Measurements from ENCODE around the gene BDKRB1. TPM values are rescaled to one million over a fixed set of nuclear protein-coding genes. Genes with fewer than 3 reads are reported as not detected.

Gene BDKRB1
- total and polyA plus RNA-seq, 10 donors: 0.22 TPM; not detected in 9

DNA sequence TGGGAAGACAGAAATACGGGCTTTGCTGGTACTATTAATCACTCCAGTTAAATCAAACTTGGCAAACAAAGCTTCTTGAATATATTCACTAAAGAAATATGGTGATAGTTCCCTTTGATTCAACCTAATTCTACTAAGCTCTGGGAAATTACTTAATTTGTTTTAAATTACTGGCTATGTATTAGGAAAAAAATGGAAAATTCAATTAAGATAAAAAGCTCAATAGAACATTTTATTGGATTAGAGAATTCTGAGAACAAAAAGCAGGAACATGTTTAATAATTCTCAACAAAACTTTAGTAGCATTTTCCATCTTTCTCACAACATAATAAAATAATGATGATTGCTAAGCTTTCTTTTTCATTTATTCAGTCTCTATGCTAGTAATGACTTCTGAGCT is 30.2 kb downstream of the BDKRB1 start:
- Histone ChIP-seq H3K4me3 (no peak overlapping the region), H3K36me3 (peaks cover 0 to 99% (median 62%) of the 10 kb centered on the region in 6 donors), H3K27me3 (replicated peaks in 1 of 7) (no peaks in the 10 kb centered on the region), H3K4me1 (no peaks in the 10 kb centered on the region), H3K27ac (no peak overlapping the region), H3K9me3 (no peaks in the 10 kb centered on the region)
- DNase-seq: no peak
- TF ChIP-seq POLR2AphosphoS5 (IDR thresholded peaks at IDR 0.05) (no peak), POLR2A (IDR thresholded peaks at IDR 0.05) (no peak)
- TF ChIP-seq, protein P1, sequence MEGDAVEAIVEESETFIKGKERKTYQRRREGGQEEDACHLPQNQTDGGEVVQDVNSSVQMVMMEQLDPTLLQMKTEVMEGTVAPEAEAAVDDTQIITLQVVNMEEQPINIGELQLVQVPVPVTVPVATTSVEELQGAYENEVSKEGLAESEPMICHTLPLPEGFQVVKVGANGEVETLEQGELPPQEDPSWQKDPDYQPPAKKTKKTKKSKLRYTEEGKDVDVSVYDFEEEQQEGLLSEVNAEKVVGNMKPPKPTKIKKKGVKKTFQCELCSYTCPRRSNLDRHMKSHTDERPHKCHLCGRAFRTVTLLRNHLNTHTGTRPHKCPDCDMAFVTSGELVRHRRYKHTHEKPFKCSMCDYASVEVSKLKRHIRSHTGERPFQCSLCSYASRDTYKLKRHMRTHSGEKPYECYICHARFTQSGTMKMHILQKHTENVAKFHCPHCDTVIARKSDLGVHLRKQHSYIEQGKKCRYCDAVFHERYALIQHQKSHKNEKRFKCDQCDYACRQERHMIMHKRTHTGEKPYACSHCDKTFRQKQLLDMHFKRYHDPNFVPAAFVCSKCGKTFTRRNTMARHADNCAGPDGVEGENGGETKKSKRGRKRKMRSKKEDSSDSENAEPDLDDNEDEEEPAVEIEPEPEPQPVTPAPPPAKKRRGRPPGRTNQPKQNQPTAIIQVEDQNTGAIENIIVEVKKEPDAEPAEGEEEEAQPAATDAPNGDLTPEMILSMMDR (IDR thresholded peaks at IDR 0.05 in 8 of 11, conservative IDR thresholded peaks at IDR 0.05 in 3 of 11): no peak
- intact Hi-C loops (cut with DNase I; ENCODE audit: low total_unique reads): no loop called here
- WGBS, 5 donors: 92 to 100% (median 98%) methylated on average over 1 of the region's 1 CpG

DNA sequence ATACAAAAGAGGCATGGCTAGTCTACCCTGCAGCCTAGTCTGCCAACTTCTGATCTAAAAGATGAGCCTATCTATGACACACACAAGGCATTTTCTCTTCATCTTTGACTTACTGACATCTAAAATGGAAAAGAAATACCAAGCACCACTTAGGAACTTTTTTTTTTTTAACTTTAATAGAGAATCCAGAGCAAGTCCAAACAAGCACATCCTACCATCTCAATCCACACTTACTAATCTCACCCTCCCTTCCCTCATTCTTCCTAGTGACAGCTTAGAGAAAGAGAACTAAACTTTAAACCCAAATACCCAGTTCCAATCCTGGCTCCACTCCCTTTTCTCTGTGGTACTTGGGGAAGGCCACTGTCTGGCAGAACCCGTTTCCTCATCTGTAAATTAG is 31.8 kb downstream of the BDKRB1 start:
- no peaks in the 10 kb centered on the region for H3K27me3 ChIP-seq (replicated peaks in 1 of 7)
- H3K9me3 ChIP-seq: no peaks in the 10 kb centered on the region
- intact Hi-C loops (cut with DNase I; ENCODE audit: low total_unique reads): no loop called here
- H3K27ac ChIP-seq: no peak overlapping the region
- peaks cover 0 to 100% (median 70%) of the 10 kb centered on the region in 6 donors for H3K36me3 ChIP-seq
- no peaks in the 10 kb centered on the region for H3K4me1 ChIP-seq
- TF ChIP-seq, protein P1 (IDR thresholded peaks at IDR 0.05 in 8 of 11, conservative IDR thresholded peaks at IDR 0.05 in 3 of 11): no peak
- TF ChIP-seq POLR2A (IDR thresholded peaks at IDR 0.05) (no peak), POLR2AphosphoS5 (IDR thresholded peaks at IDR 0.05) (no peak)
- WGBS, 5 donors: 89 to 100% (median 95%) methylated on average over 1 of the region's 1 CpG
- H3K4me3 ChIP-seq: no peak overlapping the region
- DNase-seq: no peak

DNA sequence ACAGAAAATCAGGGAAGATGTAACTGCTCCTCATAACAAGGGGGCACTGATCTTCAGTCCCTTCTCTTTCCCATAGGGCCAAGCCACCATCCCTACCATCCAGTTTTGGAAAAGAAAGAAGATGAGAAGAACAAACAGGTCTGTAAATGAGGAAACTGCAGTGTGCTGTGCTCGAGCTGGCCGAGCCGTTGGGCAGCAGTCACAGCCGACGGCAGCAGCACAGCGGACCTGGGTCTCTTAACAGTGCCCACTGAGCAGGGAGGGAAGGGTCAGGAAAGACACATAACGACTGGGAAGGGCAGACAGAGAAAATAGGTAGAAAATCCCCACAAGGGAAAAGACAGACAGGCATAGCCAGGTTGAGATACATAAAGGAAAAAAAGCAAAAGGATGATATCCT is 38.2 kb downstream of the BDKRB1 start:
- H3K27me3 ChIP-seq (replicated peaks in 1 of 7): no peaks in the 10 kb centered on the region
- no peaks in the 10 kb centered on the region for H3K9me3 ChIP-seq
- intact Hi-C loops (cut with DNase I; ENCODE audit: low total_unique reads): no loop called here
- DNase-seq: no peak
- no peak overlapping the region for H3K27ac ChIP-seq
- 84 to 95% (median 94%) methylated on average over 7 of the region's 7 CpGs for WGBS, 5 donors
- H3K36me3 ChIP-seq: peaks cover 0 to 71% (median 39%) of the 10 kb centered on the region in 6 donors
- no peaks in the 10 kb centered on the region for H3K4me1 ChIP-seq
- H3K4me3 ChIP-seq: no peak overlapping the region
- TF ChIP-seq POLR2AphosphoS5 (IDR thresholded peaks at IDR 0.05): peak in 1 of 3 donors; percentile 21
- TF ChIP-seq, protein P1 (IDR thresholded peaks at IDR 0.05 in 8 of 11, conservative IDR thresholded peaks at IDR 0.05 in 3 of 11): no peak
- TF ChIP-seq POLR2A (IDR thresholded peaks at IDR 0.05): no peak

DNA sequence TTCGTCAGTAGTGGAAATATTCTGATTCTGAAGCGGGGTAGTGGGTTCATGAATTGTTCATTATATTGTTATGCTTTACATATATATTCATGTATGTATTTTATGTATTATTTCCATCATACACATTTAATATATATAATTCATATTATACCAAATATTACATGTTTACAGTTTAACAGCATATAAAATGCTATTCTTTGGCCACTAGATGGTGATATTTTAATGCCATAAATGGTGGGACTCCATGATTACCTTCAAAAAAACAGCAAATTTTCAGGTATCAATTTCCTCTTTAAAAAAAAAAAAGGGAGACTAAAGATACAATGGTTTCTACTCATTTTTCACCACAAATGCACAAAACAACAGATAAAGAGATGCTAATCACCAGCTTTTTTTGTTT is 41.0 kb downstream of the BDKRB1 start:
- WGBS, 5 donors: 95 to 97% (median 96%) methylated on average over 2 of the region's 2 CpGs
- Histone ChIP-seq H3K9me3 (no peaks in the 10 kb centered on the region), H3K27me3 (replicated peaks in 1 of 7) (no peaks in the 10 kb centered on the region), H3K4me3 (no peak overlapping the region), H3K36me3 (peaks cover 6 to 71% (median 28%) of the 10 kb centered on the region in 6 donors), H3K4me1 (no peaks in the 10 kb centered on the region), H3K27ac (no peak overlapping the region)
- intact Hi-C loops (cut with DNase I; ENCODE audit: low total_unique reads): loop anchor here (5.0 kb wide), 1 partner anchor 125 kb away; no protein-coding TSS in a partner anchor
- DNase-seq: no peak
- no peak for TF ChIP-seq POLR2AphosphoS5 (IDR thresholded peaks at IDR 0.05)
- TF ChIP-seq, protein P1 (IDR thresholded peaks at IDR 0.05 in 8 of 11, conservative IDR thresholded peaks at IDR 0.05 in 3 of 11): peak in 10 of 11 experiments; percentile 10 to 64 (median 50)
